Lower lobe of right lung (tissue), 2 donors: ENCODE data around the gene CDC42. TPM values are rescaled to one million over a fixed set of nuclear protein-coding genes. Genes with fewer than 3 reads are reported as not detected.

Experiments used
- ATAC-seq, 2 donors: fragments of 200-7000 bp; cut with Tn5 transposase; one replicate each; pipeline ENCODE4 v1.9.1; 2020 to 2022; ENCODE audit warnings: mild to moderate bottlenecking in 2 of 2, moderate library complexity in 2 of 2
- DNase-seq: peaks from one replicate; pipeline ENCODE4 v3.0.0-alpha.2; 2020
- H3K27ac ChIP-seq: fragments of 200-600 bp; one replicate; pipeline ENCODE4 v1.8.0; 2022
- H3K27me3 ChIP-seq: fragments of 200-600 bp; one replicate; pipeline ENCODE4 v1.8.0; 2022; ENCODE audit warnings: low read depth
- H3K36me3 ChIP-seq: fragments of 200-600 bp; one replicate; pipeline ENCODE4 v1.8.0; 2022; ENCODE audit warnings: mild to moderate bottlenecking
- H3K4me1 ChIP-seq: fragments of 200-600 bp; one replicate; pipeline ENCODE4 v1.8.0; 2022
- H3K4me3 ChIP-seq: fragments of 200-600 bp; one replicate; pipeline ENCODE4 v1.8.0; 2022; ENCODE audit warnings: mild to moderate bottlenecking
- H3K9me3 ChIP-seq: fragments of 200-600 bp; one replicate; pipeline ENCODE4 v1.8.0; 2022
- CTCF ChIP-seq: fragments of 200-600 bp; IDR thresholded peaks from one replicate; pipeline ENCODE4 v1.8.0; 2022; ENCODE audit warnings: antibody characterized with exemption, mild to moderate bottlenecking
- intact Hi-C: fragments of 100-400 bp; cut with DNase I; formaldehyde crosslinking; loops from one replicate; pipeline ENCODE4 v1.11.0; 2022
- total RNA-seq: library from RNA; stranded (reverse); fragmentation: NEBNext Ultra II Directional; extraction: Animal tissue kit (Norgen Biotek cat#: 25700); gene quantifications from one replicate; pipeline ENCODE4 v1.2.1, GENCODE V29; 2021
- donor health status: DM: no; HTN: yes; CAD: no; lungs with severe emphysema.

CDC42 gene
- total RNA-seq, 1 donor from 2014 or later, result 255 TPM

- no peak for ATAC-seq
- no peak for DNase-seq
- TF ChIP-seq CTCF, result no peak
- H3K9me3 ChIP-seq, result no peaks in the 10 kb centered on the region
- H3K36me3 ChIP-seq, result peaks cover 45% of the 10 kb centered on the region
- no peak overlapping the region for H3K4me3 ChIP-seq
- intact Hi-C loops, result no loop called here
- no peak overlapping the region for H3K27ac ChIP-seq
- H3K27me3 ChIP-seq, result no peaks in the 10 kb centered on the region
- H3K4me1 ChIP-seq, result no peaks in the 10 kb centered on the region
These were observed 47.7 kb downstream of the CDC42 start for GRCh38 chr1:22100168-22100567.

GRCh38 chr1:22101199-22101598, 48.7 kb downstream of the CDC42 start:
- no peaks in the 10 kb centered on the region for H3K27me3 ChIP-seq
- no peak for TF ChIP-seq CTCF
- peaks cover 5% of the 10 kb centered on the region for H3K4me1 ChIP-seq
- no peak for ATAC-seq
- intact Hi-C loops, result no loop called here
- H3K36me3 ChIP-seq, result peaks cover 41% of the 10 kb centered on the region
- DNase-seq, result no peak
- H3K4me3 ChIP-seq, result no peak overlapping the region
- no peaks in the 10 kb centered on the region for H3K9me3 ChIP-seq
- H3K27ac ChIP-seq, result no peak overlapping the region

- no peak for TF ChIP-seq CTCF
- intact Hi-C loops, result no loop called here
- Histone ChIP-seq H3K27me3 (no peaks in the 10 kb centered on the region), H3K9me3 (no peaks in the 10 kb centered on the region), H3K27ac (no peak overlapping the region), H3K36me3 (peaks cover 37% of the 10 kb centered on the region), H3K4me1 (peaks cover 5% of the 10 kb centered on the region), H3K4me3 (no peak overlapping the region)
- no peak for DNase-seq
- ATAC-seq, result no peak
These were observed 49.5 kb downstream of the CDC42 start for GRCh38 chr1:22101995-22102394.

DNA sequence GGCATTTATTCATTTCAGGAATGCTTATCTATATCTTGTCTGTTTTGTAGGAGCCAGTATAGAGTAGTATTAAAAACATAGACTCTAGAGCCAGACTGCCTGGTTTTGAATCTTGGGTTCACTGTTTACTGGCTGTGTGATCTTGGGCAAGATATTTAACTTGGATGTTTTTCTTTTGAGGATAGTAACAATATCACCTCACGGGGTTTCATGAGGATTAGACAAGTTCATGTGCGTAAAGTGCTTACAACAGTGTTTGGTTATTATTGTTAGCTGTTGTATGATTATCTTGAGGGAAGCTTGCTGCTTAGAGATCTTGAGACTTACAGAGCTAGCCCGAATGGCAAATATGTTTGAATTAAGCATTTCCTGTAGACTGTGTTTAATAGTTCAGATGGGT, 50.2 kb downstream of the CDC42 start:
- Histone ChIP-seq H3K27ac (no peak overlapping the region), H3K36me3 (peaks cover 34% of the 10 kb centered on the region), H3K4me3 (no peak overlapping the region), H3K27me3 (no peaks in the 10 kb centered on the region), H3K4me1 (peaks cover 5% of the 10 kb centered on the region), H3K9me3 (no peaks in the 10 kb centered on the region)
- intact Hi-C loops, result no loop called here
- ATAC-seq, result no peak
- TF ChIP-seq CTCF, result no peak
- DNase-seq, result no peak

GRCh38 chr1:22104094-22104493, 51.6 kb downstream of the CDC42 start:
- no peak overlapping the region for H3K4me3 ChIP-seq
- peaks cover 34% of the 10 kb centered on the region for H3K36me3 ChIP-seq
- no peak for DNase-seq
- H3K4me1 ChIP-seq, result peaks cover 5% of the 10 kb centered on the region
- no peaks in the 10 kb centered on the region for H3K9me3 ChIP-seq
- intact Hi-C loops, result no loop called here
- no peak for TF ChIP-seq CTCF
- ATAC-seq, result no peak
- no peaks in the 10 kb centered on the region for H3K27me3 ChIP-seq
- no peak overlapping the region for H3K27ac ChIP-seq

DNA sequence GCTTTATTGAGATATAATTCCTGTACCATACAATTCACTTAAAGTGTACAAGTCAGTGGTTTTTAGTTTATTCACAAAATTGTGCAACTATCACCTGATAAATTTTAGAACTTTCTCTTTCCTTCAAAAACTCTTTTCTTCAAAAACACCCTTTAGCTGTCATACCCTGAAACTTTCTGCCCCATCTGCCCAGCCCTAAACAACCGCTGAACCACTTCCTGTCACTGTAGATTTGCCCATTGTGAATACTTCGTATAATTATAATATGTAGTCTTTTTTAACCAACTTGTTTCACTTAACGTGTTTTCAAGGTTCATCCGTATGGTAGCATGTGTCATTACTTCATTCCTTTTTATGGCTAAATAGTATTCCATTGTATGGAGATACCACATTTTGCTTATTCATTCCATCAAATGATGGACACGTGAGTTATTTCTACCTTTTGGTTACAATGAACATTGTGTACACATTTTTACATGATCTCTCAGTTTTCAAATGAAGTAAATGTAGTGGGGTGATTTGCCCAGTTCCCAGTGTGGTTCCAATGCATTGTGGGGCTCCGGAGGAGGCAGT, 52.4 kb downstream of the CDC42 start:
- no peaks in the 10 kb centered on the region for H3K27me3 ChIP-seq
- ATAC-seq (peak in 1 of 2 donors; percentile 8), DNase-seq (no peak)
- H3K36me3 ChIP-seq, result peaks cover 35% of the 10 kb centered on the region
- H3K9me3 ChIP-seq, result no peaks in the 10 kb centered on the region
- peaks cover 5% of the 10 kb centered on the region for H3K4me1 ChIP-seq
- H3K4me3 ChIP-seq, result no peak overlapping the region
- intact Hi-C loops, result no loop called here
- H3K27ac ChIP-seq, result no peak overlapping the region
- no peak for TF ChIP-seq CTCF
